Ammon's horn (tissue), 1 donor: ENCODE measurements around the gene EEF2K.
"Not testable (repeated sequence)": the region's sequence is repeated elsewhere in the genome, so short reads cannot be mapped to it uniquely, and the experiment has no call there.

Experiments
- DNase-seq: peaks from one replicate; pipeline ENCODE4 v3.0.0-alpha.2; 2016; ENCODE audit warnings: low spot score

EEF2K gene

DNA sequence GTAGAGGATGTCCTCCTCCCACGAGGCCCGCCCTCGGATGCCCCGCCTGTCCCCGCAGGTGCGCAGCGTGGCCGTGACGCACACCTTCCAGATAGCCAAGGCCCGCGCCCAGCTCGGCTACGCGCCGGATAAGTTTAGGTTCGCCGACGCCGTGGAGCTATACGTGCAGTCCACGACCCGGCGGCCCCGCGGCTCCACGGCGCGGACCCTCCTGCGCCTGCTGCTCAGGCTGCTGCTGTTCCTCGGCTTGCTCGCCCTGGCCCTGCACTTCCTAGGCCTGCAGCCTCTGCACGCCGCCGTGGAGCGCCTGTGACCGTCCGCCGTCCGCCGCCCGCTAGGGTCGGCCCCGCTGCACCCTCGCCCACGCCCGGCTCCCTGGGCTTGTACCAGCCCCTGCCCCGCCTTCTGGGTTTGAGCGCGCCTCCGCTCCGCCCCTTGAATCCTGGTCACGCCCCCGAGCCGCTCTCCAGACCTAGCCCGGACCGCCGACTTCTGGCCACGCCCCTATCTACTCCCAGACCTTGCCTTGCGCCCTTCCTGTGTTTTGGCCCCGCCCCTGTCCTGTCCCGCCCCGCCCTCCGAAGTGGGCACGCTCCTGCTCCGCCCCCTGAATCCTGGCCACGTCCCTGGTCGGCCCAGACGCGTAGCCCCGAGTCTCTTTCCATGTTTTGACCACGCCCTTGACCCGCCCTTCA lies 15.8 kb upstream of the EEF2K start:
- DNase-seq, result no peak

GRCh38 chr16:22190776-22191531 lies 15.1 kb upstream of the EEF2K start:
- peak; percentile 100 for DNase-seq

DNA sequence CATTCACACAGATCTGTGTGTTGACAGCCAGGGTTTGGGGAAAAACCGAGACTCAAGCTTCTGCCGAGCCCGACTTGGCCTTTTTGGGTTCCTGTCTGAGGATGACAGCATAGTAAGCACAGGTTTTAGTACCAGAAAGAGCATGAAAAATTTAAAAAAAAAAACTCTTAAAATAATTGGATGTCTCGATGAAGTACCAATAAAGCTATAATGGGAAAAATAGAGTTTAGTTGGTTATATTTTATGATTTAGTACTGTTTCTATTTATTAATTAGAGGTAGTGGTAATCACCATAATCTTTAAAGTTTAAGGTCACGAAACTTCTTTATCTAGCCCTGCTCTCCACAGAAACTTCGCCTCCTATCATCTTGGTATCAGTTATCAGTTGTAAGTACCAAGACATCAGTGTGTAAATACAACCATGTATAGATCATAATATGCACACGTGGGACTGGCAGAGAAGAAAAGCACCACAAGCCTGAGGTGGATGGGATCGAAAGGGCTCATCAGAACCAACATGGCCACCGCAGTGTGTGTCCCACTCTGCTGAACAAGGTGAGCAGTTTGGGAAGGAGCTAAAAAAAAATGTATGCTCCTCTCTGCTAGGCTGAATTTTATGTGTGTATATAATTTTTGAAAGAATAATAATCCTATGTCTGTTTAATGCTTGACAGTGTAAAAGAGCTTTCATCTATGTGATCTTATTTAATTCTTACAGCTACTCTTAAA lies 14.4 kb upstream of the EEF2K start:
- DNase-seq, result peak; percentile 40

- DNase-seq, result peak; percentile 79
Observed at GRCh38 chr16:22192261-22193062, 13.6 kb upstream of the EEF2K start.

GRCh38 chr16:22193063-22193411 lies 13.0 kb upstream of the EEF2K start:
- DNase-seq, result no peak

GRCh38 chr16:22194707-22195444 lies 11.2 kb upstream of the EEF2K start:
- DNase-seq, result no peak

GRCh38 chr16:22195445-22195694 lies 10.7 kb upstream of the EEF2K start:
- no peak for DNase-seq

DNA sequence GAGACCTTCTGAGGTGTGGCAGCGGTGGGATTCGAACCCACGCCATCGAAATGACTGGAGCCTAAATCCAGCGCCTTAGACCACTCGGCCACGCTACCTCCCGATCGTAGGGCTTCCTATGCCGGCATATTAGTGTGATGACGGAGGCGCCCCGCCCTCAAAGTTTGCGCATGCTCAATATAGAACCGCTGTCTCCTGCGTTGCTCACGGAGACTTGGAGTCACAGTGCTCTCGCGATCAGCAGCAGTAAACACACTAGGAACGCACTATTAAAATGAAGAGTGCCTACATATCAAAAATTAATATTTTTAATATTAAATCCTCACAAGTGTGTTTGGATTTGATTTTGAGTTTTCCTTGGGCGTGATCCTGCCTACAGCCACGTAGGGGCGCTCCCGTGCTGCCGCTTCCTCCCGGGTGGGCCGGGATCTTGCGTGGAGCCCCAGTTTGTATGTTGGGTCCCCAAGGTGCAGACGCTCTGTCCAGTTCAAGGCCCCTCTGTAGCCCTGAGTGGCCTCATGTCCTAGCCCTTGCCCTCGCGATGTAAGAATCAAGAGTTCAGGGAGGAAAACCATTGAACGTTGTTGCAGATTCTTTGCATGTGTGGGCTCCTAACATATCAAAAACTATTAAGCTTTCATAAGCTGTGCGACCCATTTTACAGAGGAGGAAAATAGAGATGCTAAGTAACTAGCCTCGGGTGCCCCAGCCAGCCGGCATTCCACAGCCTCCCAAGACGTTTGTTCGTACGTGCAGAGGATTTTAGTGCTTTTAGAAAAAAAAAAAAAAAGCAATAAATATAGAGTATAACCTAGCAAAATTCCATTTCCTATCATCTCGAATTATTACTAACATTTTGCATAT lies 10.2 kb upstream of the EEF2K start:
- DNase-seq, result peak; percentile 96

GRCh38 chr16:22196559-22197168 lies 9.4 kb upstream of the EEF2K start:
- DNase-seq, result not testable (repeated sequence)

DNA sequence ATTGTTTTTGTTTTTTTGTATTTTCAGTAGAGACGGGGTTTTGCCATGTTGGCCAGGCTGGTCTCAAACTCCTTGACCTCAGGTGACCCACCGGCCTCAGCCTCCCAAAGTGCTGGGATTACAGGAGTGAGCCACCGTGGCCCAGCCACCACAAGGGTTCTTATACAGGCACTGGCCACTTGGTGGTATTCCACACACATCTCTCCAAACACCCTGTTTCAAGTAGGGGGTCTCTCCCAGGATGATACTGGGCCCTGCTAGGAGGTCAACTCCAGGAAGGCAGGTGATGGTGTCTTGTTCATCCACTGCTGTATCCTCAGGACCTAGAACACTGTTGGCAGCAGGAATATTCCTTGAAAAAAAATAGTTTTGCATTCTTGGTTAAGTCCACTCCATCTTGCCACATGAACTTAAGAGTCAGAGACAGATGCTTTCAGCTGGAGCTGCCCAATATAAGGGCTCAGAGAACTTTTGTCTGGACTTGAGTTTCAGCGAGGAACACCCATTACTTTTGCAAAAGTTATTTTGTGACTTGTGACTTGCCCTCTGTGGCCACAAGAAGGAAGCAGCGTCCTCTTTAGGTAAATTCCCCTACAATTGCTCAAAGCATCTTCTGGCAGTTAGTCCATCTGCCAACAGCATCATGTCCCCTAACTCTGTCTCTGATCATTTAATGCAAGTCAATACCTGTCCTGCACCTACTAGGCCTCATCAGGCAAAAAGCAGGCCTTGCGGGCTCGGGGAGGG lies 7.4 kb upstream of the EEF2K start:
- DNase-seq, result no peak

- DNase-seq, result no peak
Observed at GRCh38 chr16:22202261-22202637, 3.8 kb upstream of the EEF2K start.

DNA sequence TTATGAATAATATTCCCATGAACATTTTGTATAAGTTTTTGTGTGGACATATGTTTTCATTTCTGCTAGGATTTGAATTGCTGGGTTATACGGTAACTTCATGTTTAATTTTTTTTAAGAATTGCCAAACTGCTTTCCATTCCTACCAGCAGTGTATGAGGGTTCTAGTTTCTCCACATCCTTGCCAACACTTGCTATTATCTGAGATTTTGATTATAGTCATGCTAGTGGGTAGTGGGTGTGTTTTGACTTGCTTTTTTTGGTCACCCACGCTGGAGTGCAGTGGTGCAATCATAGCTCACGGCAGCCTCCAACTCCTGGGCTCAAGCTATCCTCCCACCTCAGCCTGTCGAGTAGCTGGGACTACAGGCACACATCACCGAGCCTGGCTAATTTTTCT lies 3.0 kb upstream of the EEF2K start:
- DNase-seq, result no peak

DNA sequence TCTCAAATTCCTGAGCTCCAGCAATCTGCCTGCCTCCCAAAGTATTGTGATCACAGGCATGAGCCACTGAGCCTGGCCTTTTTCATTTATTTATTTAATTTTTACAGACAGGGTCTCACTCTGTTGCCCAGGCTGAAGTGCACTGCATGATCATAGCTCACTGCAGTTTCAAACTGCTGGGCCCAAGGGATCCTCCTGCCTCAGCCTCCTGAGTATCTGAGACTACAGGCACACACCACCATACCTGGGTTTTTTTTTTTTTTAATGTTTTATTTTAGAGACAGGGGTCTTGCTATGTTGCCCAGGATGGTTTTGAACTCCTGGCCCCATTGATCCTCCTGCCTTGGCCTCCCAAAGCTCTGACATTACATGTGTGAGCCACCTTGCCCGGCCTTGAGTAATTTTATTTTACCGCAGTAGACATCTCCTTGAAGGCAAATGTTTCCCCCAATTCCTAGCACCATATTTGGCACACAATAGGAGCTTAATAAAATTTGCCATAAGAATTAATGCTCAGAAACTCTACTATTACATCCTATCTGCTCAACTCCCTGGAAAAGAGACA lies 1.9 kb upstream of the EEF2K start:
- no peak for DNase-seq

GRCh38 chr16:22205577-22206012 lies 483 bp upstream of the EEF2K start:
- DNase-seq, result no peak

- peak; percentile 68 for DNase-seq
Observed at GRCh38 chr16:22206842-22207714, 1.0 kb downstream of the EEF2K start.

DNA sequence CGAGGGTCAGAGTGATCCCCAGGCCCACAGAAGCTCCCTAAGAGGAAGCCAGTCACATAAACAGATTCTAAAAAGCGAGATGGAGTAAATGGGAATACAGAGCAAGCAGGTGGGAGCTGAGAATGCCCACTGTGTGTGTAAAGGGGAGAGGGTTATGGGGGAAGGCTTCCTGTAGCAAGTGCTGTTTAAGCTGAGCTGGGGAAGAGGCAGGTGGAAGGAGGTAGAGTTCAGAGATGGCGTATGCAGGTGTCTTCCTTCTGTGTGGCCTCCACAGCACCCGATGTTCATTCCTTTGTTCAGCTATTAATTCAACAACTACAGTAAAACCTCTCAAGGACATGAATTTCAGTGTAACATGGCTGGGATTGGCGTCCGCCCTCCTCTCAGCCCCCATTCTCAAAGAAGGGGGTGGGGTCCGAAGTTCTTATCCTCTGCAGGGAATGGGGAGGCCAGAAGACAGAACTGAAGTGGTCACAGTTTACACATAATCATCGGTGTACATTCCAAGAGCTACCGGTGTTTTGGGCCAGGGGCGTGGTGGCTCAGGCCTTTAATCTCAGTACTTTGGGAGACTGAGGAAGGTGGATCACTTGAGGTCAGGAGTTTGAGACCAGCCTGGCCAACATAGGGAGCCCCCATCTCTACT lies 1.8 kb downstream of the EEF2K start:
- DNase-seq, result no peak

DNA sequence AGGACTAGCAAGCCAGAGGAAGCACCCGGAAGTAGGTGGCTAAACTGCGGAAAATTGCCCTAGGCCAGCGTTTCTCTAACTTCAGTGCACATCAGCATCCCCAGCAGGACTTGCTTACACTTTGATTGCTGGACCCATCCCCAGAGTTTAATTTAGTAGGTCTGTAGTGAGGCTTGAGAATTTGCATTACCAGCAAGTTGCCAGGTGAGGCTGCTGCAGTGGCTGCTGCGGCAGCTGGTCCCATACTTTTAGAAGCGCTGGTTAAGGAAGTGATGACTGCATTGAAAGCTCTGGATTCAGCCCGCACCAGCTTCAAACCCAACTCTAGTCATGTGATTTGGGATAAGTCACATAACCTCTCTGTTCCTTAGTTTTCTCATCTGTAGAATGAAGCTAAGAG lies 4.2 kb downstream of the EEF2K start:
- DNase-seq, result no peak

DNA sequence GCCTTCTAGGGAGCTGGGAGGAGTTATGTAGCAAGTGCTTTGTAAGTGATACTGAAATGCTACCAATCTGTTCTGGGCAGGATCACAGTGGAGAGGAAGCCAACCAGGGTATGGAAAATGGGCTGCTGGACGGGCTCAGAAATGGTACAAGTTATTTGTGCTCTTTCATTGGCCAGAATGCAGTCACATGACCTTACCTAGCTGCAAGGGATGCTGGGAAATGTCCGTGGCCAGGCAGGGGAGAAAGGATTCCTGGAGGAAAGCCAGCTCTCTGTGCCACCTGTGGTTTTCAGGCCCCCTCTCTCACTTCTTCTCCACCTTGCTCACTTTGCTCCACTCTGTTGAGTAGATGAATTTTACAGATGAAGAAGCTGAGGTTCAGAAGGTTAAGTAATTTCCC lies 4.8 kb downstream of the EEF2K start:
- no peak for DNase-seq
